ENCODE measurements around the gene FRMD8.

- TF ChIP-seq CTCF (IDR thresholded peaks at IDR 0.05) (no peak), POLR2A (IDR thresholded peaks at IDR 0.05) (no peak), EP300 (IDR thresholded peaks at IDR 0.05) (no peak)
Measured at GRCh38 chr11:65419460-65419771, 33.0 kb downstream of the FRMD8 start.

Measured in ovary (tissue), 3 donors.